ENCODE results near the gene FZR1. TPM values are rescaled to one million over a fixed set of nuclear protein-coding genes. Genes with fewer than 3 reads are reported as not detected.
"Not testable (repeated sequence)": the region's sequence is repeated elsewhere in the genome, so short reads cannot be mapped to it uniquely, and the experiment has no call there.

Gene FZR1
- polyA plus RNA-seq, 4 donors = 45.1 to 72.5 (median 59.0) TPM

- no peak for DNase-seq (ENCODE audit: low read depth in 4 of 4, low spot score in 2 of 4)
Measured at GRCh38 chr19:3565139-3565538, 59.0 kb downstream of the FZR1 start.

GRCh38 chr19:3570042-3570441, 63.9 kb downstream of the FZR1 start:
- not testable (repeated sequence) for DNase-seq (ENCODE audit: low read depth in 4 of 4, low spot score in 2 of 4)

- no peak for DNase-seq (ENCODE audit: low read depth in 4 of 4, low spot score in 2 of 4)
Measured at GRCh38 chr19:3570606-3571011, 64.5 kb downstream of the FZR1 start.

- DNase-seq (ENCODE audit: low read depth in 4 of 4, low spot score in 2 of 4) = peak; percentile 92 to 98 (median 98)
Measured at GRCh38 chr19:3572132-3572854, 66.2 kb downstream of the FZR1 start.

- DNase-seq (ENCODE audit: low read depth in 4 of 4, low spot score in 2 of 4) = no peak
Measured at GRCh38 chr19:3572855-3573161, 66.7 kb downstream of the FZR1 start, which contains the start of gene HMG20B. Gene HMG20B, plus strand, starts transcription at chr19:3572944. Its CDS starts 366 bp downstream, at chr19:3573310.

GRCh38 chr19:3573162-3573857, 67.2 kb downstream of the FZR1 start:
- no peak for DNase-seq (ENCODE audit: low read depth in 4 of 4, low spot score in 2 of 4)

- DNase-seq (ENCODE audit: low read depth in 4 of 4, low spot score in 2 of 4) = no peak
Measured at GRCh38 chr19:3573858-3574637, 67.9 kb downstream of the FZR1 start.

- DNase-seq (ENCODE audit: low read depth in 4 of 4, low spot score in 2 of 4) = no peak
Measured at GRCh38 chr19:3575260-3575741, 69.2 kb downstream of the FZR1 start.

GRCh38 chr19:3575949-3576673, 70.0 kb downstream of the FZR1 start:
- DNase-seq (ENCODE audit: low read depth in 4 of 4, low spot score in 2 of 4) = no peak

- no peak for DNase-seq (ENCODE audit: low read depth in 4 of 4, low spot score in 2 of 4)
Measured at GRCh38 chr19:3576696-3577443, 70.8 kb downstream of the FZR1 start.

GRCh38 chr19:3577723-3578344, 71.7 kb downstream of the FZR1 start:
- no peak for DNase-seq (ENCODE audit: low read depth in 4 of 4, low spot score in 2 of 4)

GRCh38 chr19:3578390-3578789, 72.3 kb downstream of the FZR1 start:
- no peak for DNase-seq (ENCODE audit: low read depth in 4 of 4, low spot score in 2 of 4)

- no peak for DNase-seq (ENCODE audit: low read depth in 4 of 4, low spot score in 2 of 4)
Measured at GRCh38 chr19:3580156-3580934, 74.2 kb downstream of the FZR1 start.

- DNase-seq (ENCODE audit: low read depth in 4 of 4, low spot score in 2 of 4) = not testable (repeated sequence)
Measured at GRCh38 chr19:3581792-3582191, 75.7 kb downstream of the FZR1 start.

GRCh38 chr19:3584036-3584802, 78.1 kb downstream of the FZR1 start:
- not testable (repeated sequence) for DNase-seq (ENCODE audit: low read depth in 4 of 4, low spot score in 2 of 4)

- DNase-seq (ENCODE audit: low read depth in 4 of 4, low spot score in 2 of 4) = no peak
Measured at GRCh38 chr19:3585301-3586126, 79.4 kb downstream of the FZR1 start, which contains the start of gene GIPC3. Gene GIPC3, plus strand, starts transcription at chr19:3585478. Its CDS starts 120 bp downstream, at chr19:3585598.

- DNase-seq (ENCODE audit: low read depth in 4 of 4, low spot score in 2 of 4) = no peak
Measured at GRCh38 chr19:3586127-3586626, 80.1 kb downstream of the FZR1 start.
